GM12892 (cell line): ENCODE data around the gene ADGRA1.

Experiments used
- DNase-seq: peaks from one replicate; pipeline ENCODE4 v3.0.0; 2011; ENCODE audit not compliant: insufficient read length
- FAIRE-seq: peaks from 2 replicates; lab custom pipeline; 2011; peaks lifted over from hg19 to GRCh38; lab: Jason Lieb, UNC
- POLR2A ChIP-seq: IDR thresholded peaks from 2 replicates; pipeline ENCODE4 v1.6.1; 2011; ENCODE audit warnings: low read depth, low read length, control low read depth
- POLR2AphosphoS5 ChIP-seq: IDR thresholded peaks from 2 replicates; pipeline ENCODE4 v1.6.1; 2011; ENCODE audit warnings: low read depth, low read length, control low read depth
- TAF1 ChIP-seq: IDR thresholded peaks from 2 replicates; pipeline ENCODE4 v1.6.1; 2011; ENCODE audit warnings: low read depth, mild to moderate bottlenecking, control low read depth, low read length, borderline replicate concordance

The ADGRA1 gene

GRCh38 chr10:133058331-133059092 is 29.2 kb upstream of the ADGRA1 start:
- DNase-seq (no peak), FAIRE-seq (no peak)
- no peak for TF ChIP-seq TAF1
- TF ChIP-seq POLR2A = no peak

- DNase-seq (no peak), FAIRE-seq (no peak)
- TF ChIP-seq POLR2A (no peak), POLR2AphosphoS5 (no peak), TAF1 (no peak)
Observed at GRCh38 chr10:133059093-133059470, 28.6 kb upstream of the ADGRA1 start.

GRCh38 chr10:133059571-133059970 is 28.2 kb upstream of the ADGRA1 start:
- DNase-seq = no peak
- TF ChIP-seq POLR2A = no peak
- no peak for TF ChIP-seq POLR2AphosphoS5
- TF ChIP-seq TAF1 = no peak
- FAIRE-seq = no peak

GRCh38 chr10:133060022-133060421 is 27.7 kb upstream of the ADGRA1 start:
- no peak for TF ChIP-seq TAF1
- no peak for TF ChIP-seq POLR2A
- no peak for TF ChIP-seq POLR2AphosphoS5
- DNase-seq = no peak
- FAIRE-seq = no peak

- DNase-seq (no peak), FAIRE-seq (no peak)
- TF ChIP-seq POLR2AphosphoS5 = no peak
- TF ChIP-seq POLR2A = no peak
- no peak for TF ChIP-seq TAF1
Observed at GRCh38 chr10:133060466-133060865, 27.3 kb upstream of the ADGRA1 start.

GRCh38 chr10:133060881-133061280 is 26.8 kb upstream of the ADGRA1 start:
- no peak for DNase-seq
- FAIRE-seq = no peak
- no peak for TF ChIP-seq POLR2A
- no peak for TF ChIP-seq POLR2AphosphoS5
- no peak for TF ChIP-seq TAF1

GRCh38 chr10:133061296-133062038 is 26.3 kb upstream of the ADGRA1 start:
- DNase-seq (no peak), FAIRE-seq (no peak)
- TF ChIP-seq POLR2A (no peak), TAF1 (no peak), POLR2AphosphoS5 (no peak)

- FAIRE-seq = no peak
- no peak for DNase-seq
- TF ChIP-seq POLR2A (no peak), TAF1 (no peak), POLR2AphosphoS5 (no peak)
Observed at GRCh38 chr10:133062085-133062484, 25.6 kb upstream of the ADGRA1 start.

- no peak for FAIRE-seq
- no peak for DNase-seq
- TF ChIP-seq POLR2A (no peak), TAF1 (no peak), POLR2AphosphoS5 (no peak)
Observed at GRCh38 chr10:133062635-133063034, 25.1 kb upstream of the ADGRA1 start.

GRCh38 chr10:133067149-133068105 is 20.3 kb upstream of the ADGRA1 start:
- TF ChIP-seq POLR2A (no peak), POLR2AphosphoS5 (no peak)
- DNase-seq (no peak), FAIRE-seq (no peak)

- no peak for FAIRE-seq
- no peak for DNase-seq
- no peak for TF ChIP-seq TAF1
- TF ChIP-seq POLR2A = no peak
Observed at GRCh38 chr10:133068111-133069032, 19.4 kb upstream of the ADGRA1 start.
